Measurements from ENCODE around the gene ZNG1F.
"Not testable (repeated sequence)": the region's sequence is repeated elsewhere in the genome, so short reads cannot be mapped to it uniquely, and the experiment has no call there.

Gene ZNG1F

DNA sequence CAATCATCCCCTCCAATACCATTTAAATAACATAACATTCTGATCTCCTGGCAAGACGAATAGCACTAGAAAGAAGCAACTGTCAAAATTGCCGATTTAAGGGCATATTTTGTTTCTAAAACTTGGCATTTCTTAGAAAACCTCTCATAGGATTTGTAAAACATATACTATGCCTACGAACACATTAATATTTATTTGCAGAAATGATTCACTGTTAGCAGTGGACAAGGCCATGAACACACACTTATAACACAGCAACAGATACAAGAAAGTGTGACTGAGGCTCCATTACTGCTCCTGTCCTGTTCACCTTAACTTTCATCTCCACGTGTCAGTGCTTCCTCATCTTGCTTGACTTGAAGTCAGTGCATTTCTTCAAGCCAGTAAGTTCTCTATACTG lies 106.8 kb downstream of the ZNG1F start:
- not testable (repeated sequence) for DNase-seq

Data from T-helper 2 cell (primary cell).